SK-N-SH (cell line): Measurements from ENCODE around the gene SRCIN1. TPM values are rescaled to one million over a fixed set of nuclear protein-coding genes. Genes with fewer than 3 reads are reported as not detected.

Experiments
- CTCF ChIA-PET: fragments of 300-600, 350-600 bp; formaldehyde crosslinking; extraction: SDS; loops from one replicate; lab custom pipeline; 2021; lab: Yijun Ruan, JAX
- POLR2A ChIA-PET: fragments of 350-600 bp; sonication (Branson Sonifier 250); formaldehyde crosslinking; extraction: SDS; loops from one replicate; lab custom pipeline; 2020; ENCODE audit warnings: antibody characterized with exemption, inconsistent platforms; lab: Yijun Ruan, JAX
- DNase-seq: peaks from one replicate; pipeline ENCODE4 v3.0.0; 2012
- H2AFZ ChIP-seq: fragments of 200-600 bp; sonication (generic); 2 replicates; pipeline ENCODE4 v1.8.1; 2016; ENCODE audit warnings: antibody characterized with exemption, mild to moderate bottlenecking, low read depth
- H3F3A ChIP-seq: fragments of 200-600 bp; sonication (generic); replicated peaks from 2 replicates; pipeline ENCODE3; 2016; ENCODE audit warnings: antibody characterized with exemption, mild to moderate bottlenecking; ENCODE audit not compliant: insufficient read depth
- H3K27ac ChIP-seq, 2 experiments: fragments of 200-500 bp in 1 of 2; fragments of 200-600 bp in 1 of 2; sonication (Bioruptor generic) in 1 of 2; sonication (generic), shearing (Covaris generic) in 1 of 2; 2 replicates each; pipeline versions ENCODE4 v1.5.1 to v1.6.1; 2014 to 2016; ENCODE audit warnings: low read depth in 2 of 2, inconsistent platforms in 1 of 2, low read length in 1 of 2, mild to moderate bottlenecking in 1 of 2, mixed read lengths in 1 of 2
- H3K27me3 ChIP-seq: fragments of 200-600 bp; sonication (generic), shearing (Covaris generic); 2 replicates; pipeline ENCODE4 v1.6.1; 2016; ENCODE audit warnings: mixed run types; ENCODE audit not compliant: insufficient read depth
- H3K36me3 ChIP-seq, 2 experiments: fragments of 200-500 bp in 1 of 2; fragments of 200-600 bp in 1 of 2; sonication (Bioruptor generic) in 1 of 2; sonication (generic) in 1 of 2; replicated peaks in 1 of 2; 2 replicates each; pipeline versions ENCODE3 to v1.5.1; 2014 to 2016; ENCODE audit warnings: low read length in 1 of 2, mild to moderate bottlenecking in 1 of 2; ENCODE audit not compliant: insufficient read depth in 2 of 2, control insufficient read depth in 1 of 2
- H3K4me1 ChIP-seq, 2 experiments: fragments of 200-500 bp in 1 of 2; fragments of 200-600 bp in 1 of 2; sonication (Bioruptor generic) in 1 of 2; sonication (generic), shearing (Covaris generic) in 1 of 2; 2 replicates each; pipeline versions ENCODE4 v1.5.1 to v1.6.1; 2014 to 2016; ENCODE audit warnings: low read depth in 1 of 2, low read length in 1 of 2, mixed run types in 1 of 2; ENCODE audit not compliant: insufficient read depth in 2 of 2, control insufficient read depth in 1 of 2
- H3K4me2 ChIP-seq: fragments of 200-600 bp; sonication (generic), shearing (Covaris generic); 2 replicates; pipeline ENCODE4 v1.6.1; 2017; ENCODE audit warnings: mixed run types
- H3K4me3 ChIP-seq, 2 experiments: fragments of 200-500 bp in 1 of 2; fragments of 200-600 bp in 1 of 2; sonication (Bioruptor generic) in 1 of 2; sonication (generic), shearing (Covaris generic) in 1 of 2; 2 replicates each; pipeline versions ENCODE4 v1.5.1 to v1.8.1; 2014 to 2016; ENCODE audit warnings: low read depth in 2 of 2, inconsistent platforms in 1 of 2, low read length in 1 of 2, mild to moderate bottlenecking in 1 of 2, mixed read lengths in 1 of 2, moderate library complexity in 1 of 2
- H3K79me2 ChIP-seq: fragments of 200-600 bp; sonication (generic); 2 replicates; pipeline ENCODE4 v1.8.1; 2017; ENCODE audit warnings: mild to moderate bottlenecking; ENCODE audit not compliant: insufficient read depth
- H3K9ac ChIP-seq: fragments of 200-600 bp; sonication (generic); 2 replicates; pipeline ENCODE4 v1.6.1; 2017; ENCODE audit warnings: mixed run types
- H3K9me2 ChIP-seq: fragments of 200-600 bp; sonication (generic); 2 replicates; pipeline ENCODE4 v1.6.1; 2017; ENCODE audit warnings: mixed run types
- H3K9me3 ChIP-seq: fragments of 200-600 bp; sonication (generic); 2 replicates; pipeline ENCODE4 v1.6.1; 2017; ENCODE audit warnings: mixed run types, mild to moderate bottlenecking, moderate library complexity
- H4K20me1 ChIP-seq: fragments of 200-600 bp; sonication (generic); 2 replicates; pipeline ENCODE4 v1.6.1; 2017; ENCODE audit warnings: mild to moderate bottlenecking, mixed run types; ENCODE audit not compliant: insufficient read depth
- ELF1 ChIP-seq: IDR thresholded peaks from 2 replicates; pipeline ENCODE4 v1.4.0; 2012
- FOSL2 ChIP-seq: IDR thresholded peaks from 2 replicates; pipeline ENCODE4 v1.4.0; 2012; ENCODE audit warnings: low read depth, mild to moderate bottlenecking, moderate library complexity, borderline replicate concordance
- FOXM1 ChIP-seq: IDR thresholded peaks from 2 replicates; pipeline ENCODE4 v1.4.0; 2012; ENCODE audit warnings: low read depth, mild to moderate bottlenecking
- GABPA ChIP-seq: IDR thresholded peaks from 2 replicates; pipeline ENCODE4 v1.4.0; 2012; ENCODE audit warnings: low read depth, mild to moderate bottlenecking
- IRF3 ChIP-seq: fragments of 150-350 bp; IDR thresholded peaks from 2 replicates; pipeline ENCODE4 v1.6.1; 2016; ENCODE audit warnings: mild to moderate bottlenecking, low read depth, low read length
- JUND ChIP-seq: IDR thresholded peaks from 2 replicates; pipeline ENCODE4 v1.4.0; 2012
- MAX ChIP-seq: IDR thresholded peaks from 2 replicates; pipeline ENCODE4 v1.4.0; 2012; ENCODE audit warnings: low read depth
- MEF2A ChIP-seq: IDR thresholded peaks from 2 replicates; pipeline ENCODE4 v1.4.0; 2012; ENCODE audit warnings: low read depth, borderline replicate concordance
- NFIC ChIP-seq: IDR thresholded peaks from 2 replicates; pipeline ENCODE4 v1.4.0; 2012; ENCODE audit warnings: borderline replicate concordance
- NRF1 ChIP-seq: IDR thresholded peaks from 2 replicates; pipeline ENCODE4 v1.6.1; 2012; ENCODE audit warnings: low read depth, mild to moderate bottlenecking, low read length
- RAD21 ChIP-seq: IDR thresholded peaks from 2 replicates; pipeline ENCODE4 v1.6.1; 2012; ENCODE audit warnings: mild to moderate bottlenecking, low read length
- RCOR1 ChIP-seq: fragments of 150-350 bp; IDR thresholded peaks from 2 replicates; pipeline ENCODE4 v1.6.1; 2017; ENCODE audit warnings: antibody characterized with exemption, low read length
- RXRA ChIP-seq: IDR thresholded peaks from 2 replicates; pipeline ENCODE4 v1.4.0; 2012; ENCODE audit warnings: low read depth, mild to moderate bottlenecking, borderline replicate concordance
- SMC3 ChIP-seq: IDR thresholded peaks from 2 replicates; pipeline ENCODE4 v1.6.1; 2012; ENCODE audit warnings: low read depth, low read length, improper control_type of control experiment
- TAF1 ChIP-seq: IDR thresholded peaks from 2 replicates; pipeline ENCODE4 v1.6.1; 2012; ENCODE audit warnings: low read depth, mild to moderate bottlenecking, low read length, moderate library complexity, borderline replicate concordance
- TEAD4 ChIP-seq: IDR thresholded peaks from 2 replicates; pipeline ENCODE4 v1.4.0; 2012; ENCODE audit warnings: mild to moderate bottlenecking, borderline replicate concordance; ENCODE audit not compliant: insufficient read depth
- USF2 ChIP-seq: fragments of 150-350 bp; IDR thresholded peaks from 2 replicates; pipeline ENCODE4 v1.6.1; 2017; ENCODE audit warnings: antibody characterized with exemption, low read length, low read depth, borderline replicate concordance
- YY1 ChIP-seq: IDR thresholded peaks from 2 replicates; pipeline ENCODE4 v1.4.0; 2012; ENCODE audit warnings: low read depth, mild to moderate bottlenecking
- WGBS: methylation state at CpG from one replicate; pipeline ENCODE4 v1.1.6; 2017; ENCODE audit warnings: low lambda C conversion rate; 5-methylcytosine and 5-hydroxymethylcytosine counted together
- polyA plus RNA-seq, 3 experiments: library from polyadenylated mRNA; depleted of rRNA; stranded (reverse); fragments of >200 nt; gene quantifications; 2 replicates each; pipeline ENCODE4 v1.2.3, GENCODE V29; 2012
- TF ChIP-seq, protein P1 (sequence below): fragments of 200-600 bp; sonication (generic); IDR thresholded peaks from 2 replicates; pipeline ENCODE4 v1.6.1; 2017; ENCODE audit warnings: antibody characterized with exemption, mild to moderate bottlenecking, moderate library complexity

Gene SRCIN1
- polyA plus RNA-seq, 1 of the 3 experiments (the other 2 are of a cell fraction), result 1.0 TPM

DNA sequence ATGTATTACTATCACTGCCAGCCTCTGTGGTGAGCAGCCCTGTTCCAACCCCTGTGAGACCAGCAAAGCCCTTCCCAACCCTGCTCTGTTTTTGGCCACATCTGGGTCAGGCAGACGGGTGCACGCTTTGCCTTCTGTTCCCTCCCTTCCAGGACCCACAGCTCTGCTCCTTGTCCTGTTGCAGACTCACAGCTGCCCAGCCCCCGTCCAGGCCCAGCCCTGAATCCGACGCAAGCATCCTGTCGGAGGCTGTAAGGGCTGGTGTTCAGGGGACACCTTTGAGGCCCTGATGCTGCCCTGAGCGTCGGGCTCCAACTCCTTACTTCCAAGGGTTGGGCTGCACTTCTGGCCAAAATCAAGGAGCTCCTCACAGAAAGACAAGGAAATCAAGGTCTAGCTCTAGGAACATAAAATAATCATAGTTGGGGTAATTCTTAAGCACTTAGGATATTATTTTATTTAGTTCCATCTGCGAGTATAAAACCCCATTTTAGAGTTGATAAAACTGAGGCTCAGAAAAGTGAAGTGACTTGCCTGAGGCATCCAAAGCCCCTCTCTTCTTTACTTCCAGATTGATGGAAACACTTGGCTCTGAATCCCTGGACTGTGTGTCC lies 14.3 kb upstream of the SRCIN1 start (continued):
- TF ChIP-seq RCOR1 (no peak), USF2 (no peak), ELF1 (no peak), YY1 (no peak)

GRCh38 chr17:38619451-38619795 lies 13.7 kb upstream of the SRCIN1 start:
- H3K79me2 ChIP-seq, result no peaks in the 10 kb centered on the region
- H3F3A ChIP-seq, result no peaks in the 10 kb centered on the region
- H3K9ac ChIP-seq, result no peak overlapping the region
- CTCF ChIA-PET, result interaction anchor here (0.8 to 5.2 kb wide), 3 partner anchors 13 to 109 kb away, joined by 3 to 33 read pairs (median 14); partner anchors contain the start of gene SRCIN1
- WGBS, result 60% methylated on average over 2 of the region's 2 CpGs
- no peaks in the 10 kb centered on the region for H4K20me1 ChIP-seq
- H3K27me3 ChIP-seq, result peaks cover 11% of the 10 kb centered on the region; the same call in 1 of the 2 replicates
- DNase-seq, result no peak
- no peaks in the 10 kb centered on the region; a peak in 1 of 4 replicates for H3K4me1 ChIP-seq
- TF ChIP-seq JUND (no peak), FOXM1 (no peak)
- no peak overlapping the region for H3K27ac ChIP-seq
- H3K36me3 ChIP-seq, result no peaks in the 10 kb centered on the region
- no peak overlapping the region for H2AFZ ChIP-seq
- H3K4me3 ChIP-seq, result no peak overlapping the region
- POLR2A ChIA-PET, result no interaction called here
- H3K9me3 ChIP-seq, result no peaks in the 10 kb centered on the region
- H3K4me2 ChIP-seq, result no peak overlapping the region
- no peaks in the 10 kb centered on the region for H3K9me2 ChIP-seq

- no peaks in the 10 kb centered on the region for H3K9me2 ChIP-seq
- H3K4me2 ChIP-seq, result no peak overlapping the region
- H4K20me1 ChIP-seq, result no peaks in the 10 kb centered on the region
- ChIA-PET CTCF (interaction anchor here (0.9 to 5.2 kb wide), 8 partner anchors 12 to 108 kb away, joined by 3 to 33 read pairs (median 6); partner anchors contain the start of gene SRCIN1), POLR2A (no interaction called here)
- H3K79me2 ChIP-seq, result no peaks in the 10 kb centered on the region
- no peaks in the 10 kb centered on the region for H3K36me3 ChIP-seq
- H3K9me3 ChIP-seq, result no peaks in the 10 kb centered on the region
- peaks cover 11% of the 10 kb centered on the region; the same call in 1 of the 2 replicates for H3K27me3 ChIP-seq
- H2AFZ ChIP-seq, result no peak overlapping the region
- no peak overlapping the region for H3K9ac ChIP-seq
- no peaks in the 10 kb centered on the region for H3F3A ChIP-seq
- WGBS, result 81% methylated on average over 11 of the region's 11 CpGs
- TF ChIP-seq USF2 (no peak), MAX (no peak), TAF1 (no peak), GABPA (no peak), NRF1 (no peak), MEF2A (no peak), ELF1 (no peak), RAD21 (no peak), NFIC (no peak), TEAD4 (no peak), FOSL2 (no peak), IRF3 (no peak), RXRA (no peak), SMC3 (no peak)
- TF ChIP-seq, protein P1, sequence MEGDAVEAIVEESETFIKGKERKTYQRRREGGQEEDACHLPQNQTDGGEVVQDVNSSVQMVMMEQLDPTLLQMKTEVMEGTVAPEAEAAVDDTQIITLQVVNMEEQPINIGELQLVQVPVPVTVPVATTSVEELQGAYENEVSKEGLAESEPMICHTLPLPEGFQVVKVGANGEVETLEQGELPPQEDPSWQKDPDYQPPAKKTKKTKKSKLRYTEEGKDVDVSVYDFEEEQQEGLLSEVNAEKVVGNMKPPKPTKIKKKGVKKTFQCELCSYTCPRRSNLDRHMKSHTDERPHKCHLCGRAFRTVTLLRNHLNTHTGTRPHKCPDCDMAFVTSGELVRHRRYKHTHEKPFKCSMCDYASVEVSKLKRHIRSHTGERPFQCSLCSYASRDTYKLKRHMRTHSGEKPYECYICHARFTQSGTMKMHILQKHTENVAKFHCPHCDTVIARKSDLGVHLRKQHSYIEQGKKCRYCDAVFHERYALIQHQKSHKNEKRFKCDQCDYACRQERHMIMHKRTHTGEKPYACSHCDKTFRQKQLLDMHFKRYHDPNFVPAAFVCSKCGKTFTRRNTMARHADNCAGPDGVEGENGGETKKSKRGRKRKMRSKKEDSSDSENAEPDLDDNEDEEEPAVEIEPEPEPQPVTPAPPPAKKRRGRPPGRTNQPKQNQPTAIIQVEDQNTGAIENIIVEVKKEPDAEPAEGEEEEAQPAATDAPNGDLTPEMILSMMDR, result no peak
- TF ChIP-seq, all 33 proteins: peak for 0
- DNase-seq, result no peak
- no peak overlapping the region for H3K27ac ChIP-seq
- no peak overlapping the region for H3K4me3 ChIP-seq
- no peaks in the 10 kb centered on the region; a peak in 1 of 4 replicates for H3K4me1 ChIP-seq
These were observed 12.4 kb upstream of the SRCIN1 start for GRCh38 chr17:38617967-38618760.
